Neural progenitor cell (in vitro differentiated cells): ENCODE data around the gene RARRES1.

Experiments used
- CTCF ChIP-seq: fragments of 200-600 bp; sonication (generic); IDR thresholded peaks from 2 replicates; pipeline ENCODE4 v1.5.1; 2017; ENCODE audit warnings: antibody characterized with exemption, mild to moderate bottlenecking
- EZH2 ChIP-seq: fragments of 200-600 bp; sonication (generic); IDR thresholded peaks from 2 replicates; pipeline ENCODE4 v1.6.1; 2017; ENCODE audit warnings: antibody characterized with exemption, mild to moderate bottlenecking, moderate library complexity

- peak; percentile 26 for TF ChIP-seq CTCF
- TF ChIP-seq EZH2: peak; percentile 28
Measured at GRCh38 chr3:158731938-158732855, at the start of gene RARRES1.
